Mesenchymal stem cell (in vitro differentiated cells and primary cell): ENCODE measurements around the gene ADCY1.
"Not testable (repeated sequence)": the region's sequence is repeated elsewhere in the genome, so short reads cannot be mapped to it uniquely, and the experiment has no call there.

Experiments used
- DNase-seq: peaks from one replicate; pipeline ENCODE4 v3.0.0-alpha.2; 2013
- H2AFZ ChIP-seq: one replicate; pipeline ENCODE4 v1.6.1; 2013; ENCODE audit warnings: low read depth, mild to moderate bottlenecking, control low read depth, inconsistent platforms, low read length, moderate library complexity
- H2AK5ac ChIP-seq: 2 replicates; pipeline ENCODE4 v1.6.1; 2013; ENCODE audit warnings: low read length, moderate library complexity, mild to moderate bottlenecking, inconsistent platforms; ENCODE audit not compliant: severe bottlenecking
- H2BK120ac ChIP-seq: one replicate; pipeline ENCODE4 v1.6.1; 2013; ENCODE audit warnings: low read depth, mild to moderate bottlenecking, inconsistent platforms, low read length, moderate library complexity
- H2BK12ac ChIP-seq, 2 experiments: one replicate each; pipeline ENCODE4 v1.6.1; 2013; ENCODE audit warnings: inconsistent platforms in 2 of 2, low read length in 2 of 2, mild to moderate bottlenecking in 2 of 2, moderate library complexity in 2 of 2, control low read depth in 1 of 2
- H2BK15ac ChIP-seq: one replicate; pipeline ENCODE4 v1.6.1; 2013; ENCODE audit warnings: mild to moderate bottlenecking, low read depth, inconsistent platforms; ENCODE audit not compliant: poor library complexity, severe bottlenecking
- H2BK5ac ChIP-seq: 2 replicates; pipeline ENCODE4 v1.6.1; 2013; ENCODE audit warnings: low read depth, mild to moderate bottlenecking, low read length, control low read depth, inconsistent platforms; ENCODE audit not compliant: poor library complexity, severe bottlenecking
- H3K14ac ChIP-seq, 2 experiments: one replicate each; pipeline ENCODE4 v1.6.1; 2013; ENCODE audit warnings: inconsistent platforms in 2 of 2, low read length in 2 of 2, control low read depth in 1 of 2, mild to moderate bottlenecking in 1 of 2, moderate library complexity in 1 of 2
- H3K18ac ChIP-seq, 2 experiments: one replicate each; pipeline ENCODE4 v1.6.1; 2013; ENCODE audit warnings: inconsistent platforms in 2 of 2, low read length in 2 of 2, control low read depth in 1 of 2, low read depth in 1 of 2, mild to moderate bottlenecking in 1 of 2
- H3K23ac ChIP-seq, 2 experiments: one replicate each; pipeline ENCODE4 v1.6.1; 2013; ENCODE audit warnings: inconsistent platforms in 2 of 2, low read length in 2 of 2, mild to moderate bottlenecking in 2 of 2, moderate library complexity in 2 of 2, control low read depth in 1 of 2
- H3K27ac ChIP-seq: 2 replicates; pipeline ENCODE4 v1.5.1; 2013; ENCODE audit warnings: mild to moderate bottlenecking, moderate library complexity, low read length, control low read depth, inconsistent platforms; ENCODE audit not compliant: poor library complexity, severe bottlenecking
- H3K27me3 ChIP-seq, 2 experiments: 2 replicates each; pipeline versions ENCODE4 v1.6.1 to v1.7.0; 2013; ENCODE audit warnings: low read length in 2 of 2, mild to moderate bottlenecking in 2 of 2, moderate library complexity in 2 of 2, control low read depth in 1 of 2, inconsistent platforms in 1 of 2; ENCODE audit not compliant: control insufficient read depth in 1 of 2, insufficient read depth in 1 of 2
- H3K36me3 ChIP-seq, 2 experiments: 2 replicates each; pipeline versions ENCODE4 v1.6.1 to v1.7.0; 2013; ENCODE audit warnings: low read length in 2 of 2, control low read depth in 1 of 2, inconsistent platforms in 1 of 2, low read depth in 1 of 2, mild to moderate bottlenecking in 1 of 2; ENCODE audit not compliant: insufficient read depth in 2 of 2, control insufficient read depth in 1 of 2
- H3K4ac ChIP-seq, 2 experiments: one replicate each; pipeline ENCODE4 v1.6.1; 2013; ENCODE audit warnings: inconsistent platforms in 2 of 2, low read length in 2 of 2, mild to moderate bottlenecking in 2 of 2, moderate library complexity in 2 of 2, control low read depth in 1 of 2, low read depth in 1 of 2
- H3K4me1 ChIP-seq: 2 replicates; pipeline ENCODE4 v1.6.1; 2013; ENCODE audit warnings: low read depth, low read length, control low read depth; ENCODE audit not compliant: control insufficient read depth, insufficient read depth
- H3K4me2 ChIP-seq: 2 replicates; pipeline ENCODE4 v1.6.1; 2013; ENCODE audit warnings: low read length, mild to moderate bottlenecking, inconsistent platforms; ENCODE audit not compliant: poor library complexity, severe bottlenecking
- H3K4me3 ChIP-seq, 2 experiments: 2 replicates each; pipeline versions ENCODE4 v1.5.1 to v1.7.0; 2013; ENCODE audit warnings: low read length in 2 of 2, mild to moderate bottlenecking in 2 of 2, control low read depth in 1 of 2, low read depth in 1 of 2; ENCODE audit not compliant: insufficient read depth in 1 of 2
- H3K79me1 ChIP-seq: replicated peaks from 2 replicates; pipeline ENCODE4 v1.6.1; 2013; ENCODE audit warnings: mild to moderate bottlenecking, control low read depth, low read length, inconsistent platforms; ENCODE audit not compliant: poor library complexity, severe bottlenecking
- H3K9ac ChIP-seq: 2 replicates; pipeline ENCODE4 v1.7.0; 2013; ENCODE audit warnings: mild to moderate bottlenecking, low read length, moderate library complexity
- H3K9me3 ChIP-seq: 2 replicates; pipeline ENCODE4 v1.7.0; 2013; ENCODE audit warnings: mild to moderate bottlenecking, low read length; ENCODE audit not compliant: control insufficient read depth
- H4K8ac ChIP-seq: one replicate; pipeline ENCODE4 v1.6.1; 2013; ENCODE audit warnings: inconsistent platforms, mild to moderate bottlenecking, low read length, moderate library complexity
- H4K91ac ChIP-seq: one replicate; pipeline ENCODE4 v1.6.1; 2013; ENCODE audit warnings: mild to moderate bottlenecking, low read length, inconsistent platforms
- WGBS: methylation state at CpG from one replicate; pipeline ENCODE4 v1.1.7; 2013; ENCODE audit warnings: mixed read lengths; 5-methylcytosine and 5-hydroxymethylcytosine counted together

The ADCY1 gene

DNA sequence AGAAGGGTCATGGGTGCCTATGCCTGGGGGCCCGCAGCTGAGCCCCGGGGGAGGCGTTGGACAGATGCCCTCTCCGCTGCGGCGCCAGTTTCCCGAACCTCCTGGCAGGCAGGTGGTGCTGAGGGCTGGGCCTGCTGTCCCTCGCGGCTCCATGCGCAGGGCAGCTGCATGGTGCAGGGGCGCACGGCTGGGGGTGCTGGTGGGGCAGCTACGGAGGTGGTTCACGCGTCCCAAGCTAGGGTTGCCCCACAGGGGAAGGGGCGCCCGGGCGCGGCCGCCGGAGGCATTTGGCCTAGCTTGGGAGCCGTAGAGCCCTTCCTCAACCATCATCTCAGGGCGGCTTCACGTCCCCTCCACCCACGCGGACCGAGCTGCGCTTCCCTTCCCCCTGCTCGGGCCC is 152.7 kb downstream of the ADCY1 start:
- Histone ChIP-seq H3K14ac (no peak overlapping the region), H3K79me1 (no peaks in the 10 kb centered on the region), H4K8ac (no peak overlapping the region), H3K27ac (no peak overlapping the region), H3K23ac (no peak overlapping the region), H2BK15ac (no peak overlapping the region), H2BK5ac (no peak overlapping the region), H3K9ac (no peak overlapping the region), H2AK5ac (no peak overlapping the region), H3K4me1 (no peaks in the 10 kb centered on the region), H3K4me3 (no peak overlapping the region), H2BK120ac (no peak overlapping the region), H3K4ac (no peak overlapping the region), H3K36me3 (peaks cover 30 to 41% of the 10 kb centered on the region in 2 experiments), H3K18ac (no peak overlapping the region), H3K27me3 (no peaks in the 10 kb centered on the region), H3K9me3 (no peaks in the 10 kb centered on the region), H3K4me2 (no peak overlapping the region), H4K91ac (no peak overlapping the region), H2AFZ (no peak overlapping the region), H2BK12ac (no peak overlapping the region)
- DNase-seq = no peak
- 98% methylated on average over 15 of the region's 29 CpGs for WGBS

DNA sequence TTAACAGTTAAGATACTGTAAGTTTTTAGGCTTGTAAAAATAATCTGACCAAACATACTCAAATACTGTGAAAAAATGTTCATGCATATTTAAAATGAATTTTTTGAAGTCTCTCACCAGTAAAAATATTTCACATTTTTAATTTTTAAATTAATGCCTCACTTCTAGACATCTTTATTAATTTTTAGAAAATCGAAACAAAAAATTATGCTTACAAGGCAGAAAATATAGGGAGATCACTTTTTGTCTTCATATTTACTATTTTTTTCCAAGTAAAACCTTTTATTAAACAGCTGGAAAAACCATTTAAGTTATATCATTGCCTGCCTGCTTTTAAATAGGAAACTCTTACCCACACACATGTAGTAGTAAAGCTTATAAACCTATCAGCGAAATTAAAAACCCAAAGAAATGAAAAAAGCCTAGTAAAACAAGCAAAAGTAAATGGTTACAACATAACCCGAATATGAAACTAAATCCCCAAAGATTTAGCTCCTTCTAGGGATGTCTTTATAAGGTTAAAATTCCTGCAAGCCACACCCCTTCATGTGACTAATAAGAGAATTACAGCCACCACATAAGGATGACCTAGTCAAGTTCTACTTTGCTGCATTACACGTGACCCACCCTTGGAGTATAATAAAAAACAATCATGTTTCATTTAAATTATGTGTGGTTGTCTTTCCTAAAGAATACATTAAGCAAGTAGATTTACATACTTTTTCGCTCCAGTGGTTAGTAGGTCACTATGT is 157.7 kb downstream of the ADCY1 start:
- H3K4me3 ChIP-seq, H2BK5ac ChIP-seq, H4K8ac ChIP-seq, H3K18ac ChIP-seq, H3K4me2 ChIP-seq, H3K23ac ChIP-seq, H3K4ac ChIP-seq, H2AK5ac ChIP-seq, H2BK120ac ChIP-seq, H2BK15ac ChIP-seq, H3K79me1 ChIP-seq, H2BK12ac ChIP-seq, H3K14ac ChIP-seq, H3K9me3 ChIP-seq, H4K91ac ChIP-seq, H2AFZ ChIP-seq, H3K27ac ChIP-seq, H3K4me1 ChIP-seq, H3K27me3 ChIP-seq: not testable (repeated sequence)
- peaks cover 3 to 15% of the 10 kb centered on the region in 2 experiments for H3K36me3 ChIP-seq
- 88% methylated on average over 3 of the region's 5 CpGs for WGBS
- H3K9ac ChIP-seq = peak overlapping the region; percentile 81
- DNase-seq = peak; percentile 61

DNA sequence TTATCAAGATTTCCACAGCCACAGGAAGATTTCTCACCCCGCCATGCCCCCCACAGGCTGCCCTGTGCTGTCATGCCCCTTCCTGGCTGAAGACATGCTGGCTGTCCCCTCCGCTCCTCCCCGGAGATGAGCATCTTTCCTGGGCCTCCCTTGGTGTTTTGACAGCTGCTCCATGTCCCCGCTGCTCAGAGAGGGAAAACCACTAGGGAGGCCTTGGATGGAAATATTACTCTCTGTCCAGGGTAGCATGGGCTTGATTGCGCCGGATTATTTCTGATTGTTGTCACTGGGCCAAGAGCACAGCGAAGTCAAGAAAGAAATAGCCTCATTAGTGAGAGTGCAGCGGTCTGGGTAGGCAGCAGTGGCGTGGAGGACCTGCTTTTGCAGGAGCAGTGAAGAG is 164.8 kb downstream of the ADCY1 start:
- not testable (repeated sequence) for H3K4me3 ChIP-seq, H3K18ac ChIP-seq, H3K9me3 ChIP-seq, H4K91ac ChIP-seq, H3K9ac ChIP-seq, H2AFZ ChIP-seq, H2BK15ac ChIP-seq, H2BK12ac ChIP-seq, H2AK5ac ChIP-seq, H3K23ac ChIP-seq, H3K27me3 ChIP-seq, H3K4me1 ChIP-seq, H2BK120ac ChIP-seq, H3K79me1 ChIP-seq, H3K4ac ChIP-seq, H4K8ac ChIP-seq, DNase-seq, H3K27ac ChIP-seq, H3K14ac ChIP-seq, H3K4me2 ChIP-seq, H2BK5ac ChIP-seq
- WGBS = 98% methylated on average over 9 of the region's 9 CpGs
- H3K36me3 ChIP-seq = peaks cover 9 to 16% of the 10 kb centered on the region in 2 experiments

DNA sequence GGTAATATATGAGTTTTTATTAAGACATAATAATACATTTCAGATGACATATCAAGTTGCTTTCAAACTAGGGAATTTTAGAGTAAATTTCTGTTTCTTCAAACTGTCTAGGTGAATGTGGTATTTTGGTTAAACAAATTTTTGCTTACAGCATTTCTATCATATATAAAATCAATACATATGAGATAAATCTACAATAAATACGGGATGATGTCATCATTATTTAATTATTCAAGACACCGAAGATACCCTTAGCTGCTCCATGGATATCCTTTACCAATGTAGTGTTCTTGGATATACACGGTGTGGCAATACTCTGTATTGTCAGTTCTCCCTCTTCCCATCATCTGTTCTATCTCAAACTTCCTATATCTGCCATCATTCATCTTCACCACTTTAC is 166.4 kb downstream of the ADCY1 start:
- not testable (repeated sequence) for H2BK15ac ChIP-seq, H3K23ac ChIP-seq, H2BK5ac ChIP-seq, H2AK5ac ChIP-seq, H3K4me1 ChIP-seq, H3K4ac ChIP-seq, H4K91ac ChIP-seq, H3K18ac ChIP-seq, H4K8ac ChIP-seq, H3K79me1 ChIP-seq, H2BK120ac ChIP-seq, H2AFZ ChIP-seq, H3K27me3 ChIP-seq, H3K27ac ChIP-seq, H2BK12ac ChIP-seq, H3K4me3 ChIP-seq, DNase-seq, H3K9me3 ChIP-seq, H3K4me2 ChIP-seq, H3K9ac ChIP-seq, H3K14ac ChIP-seq
- WGBS = 94% methylated on average over 3 of the region's 3 CpGs
- peaks cover 9 to 28% of the 10 kb centered on the region in 2 experiments for H3K36me3 ChIP-seq
